HL-60 (cell line): Measurements from ENCODE around the gene SPON1.
A peak's percentile ranks its signal among the peaks of the same experiment; 100 is the strongest.

Source experiments
- DNase-seq, 2 experiments: peaks; one replicate each; pipeline ENCODE4 v3.0.0-alpha.2; 2010 to 2020; ENCODE audit warnings: low read depth in 1 of 2, low spot score in 1 of 2
- H3K27ac ChIP-seq: fragments of 250-450 bp; sonication (Bioruptor Pico); replicated peaks from 2 replicates; pipeline ENCODE4 v1.5.1; 2020; ENCODE audit warnings: mild to moderate bottlenecking, moderate library complexity
- H3K27me3 ChIP-seq: fragments of 250-450 bp; sonication (Bioruptor Pico); 2 replicates; pipeline ENCODE4 v1.5.1; 2021; ENCODE audit warnings: mild to moderate bottlenecking, moderate library complexity; ENCODE audit not compliant: insufficient read depth, poor library complexity, severe bottlenecking
- H3K4me3 ChIP-seq: replicated peaks from 2 replicates; pipeline ENCODE4 v1.5.1; 2011; ENCODE audit warnings: mild to moderate bottlenecking, control low read depth, low read length; ENCODE audit not compliant: insufficient read depth
- GABPA ChIP-seq: IDR thresholded peaks from 2 replicates; pipeline ENCODE4 v1.6.1; 2012; ENCODE audit warnings: low read depth
- POLR2AphosphoS5 ChIP-seq: IDR thresholded peaks from 2 replicates; pipeline ENCODE4 v1.6.1; 2012; ENCODE audit warnings: low read depth
- SPI1 ChIP-seq: IDR thresholded peaks from 2 replicates; pipeline ENCODE4 v1.6.1; 2012; ENCODE audit warnings: low read depth, mild to moderate bottlenecking, borderline replicate concordance
- TF ChIP-seq, protein P1 (sequence below): IDR thresholded peaks from one replicate; pipeline ENCODE4 v1.5.1; 2011; ENCODE audit warnings: low read length, control low read depth, inconsistent platforms; ENCODE audit not compliant: insufficient read depth
- TF ChIP-seq, protein P2 (sequence below): IDR thresholded peaks from 2 replicates; pipeline ENCODE4 v1.6.1; 2012; ENCODE audit warnings: low read depth; ENCODE audit not compliant: insufficient replicate concordance

Gene SPON1

DNA sequence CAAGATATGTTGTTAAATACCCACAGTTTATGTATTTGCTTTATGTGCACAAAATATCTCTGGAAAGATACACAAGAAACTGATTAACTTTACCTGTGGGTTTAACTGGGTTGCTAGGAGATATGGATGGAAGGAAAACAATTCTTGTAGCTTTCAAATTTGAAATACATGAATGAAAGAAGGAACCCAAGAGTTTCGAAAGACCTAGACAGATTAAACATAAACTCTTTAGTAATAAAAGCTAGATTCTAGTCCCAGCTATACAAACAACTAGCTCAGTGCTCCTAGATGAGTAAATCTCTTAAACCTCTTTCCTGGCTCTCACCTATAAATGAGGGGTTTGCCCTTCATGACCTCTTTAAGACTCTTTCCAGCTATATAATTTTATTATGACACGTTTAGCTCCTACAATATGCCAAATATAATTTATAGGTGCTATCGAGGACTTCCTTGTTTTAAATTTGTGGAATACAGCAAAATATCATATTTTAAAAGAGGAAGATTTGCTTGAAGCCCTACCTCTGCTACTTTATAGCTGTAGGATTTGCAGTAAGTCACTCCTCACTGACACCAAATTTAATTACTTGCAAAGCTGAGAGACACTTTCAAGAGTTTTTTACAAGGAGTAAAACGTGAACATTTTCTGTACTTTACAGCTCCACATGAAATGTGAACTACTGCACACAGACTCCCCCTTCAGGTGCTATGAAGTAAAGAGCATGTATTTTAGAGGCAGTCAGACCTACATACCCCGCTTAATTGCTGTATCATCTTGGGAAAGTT lies 345.8 kb downstream of the SPON1 start:
- peaks cover 6% of the 10 kb centered on the region for H3K27me3 ChIP-seq
- no peak overlapping the region for H3K4me3 ChIP-seq
- TF ChIP-seq, protein P1, sequence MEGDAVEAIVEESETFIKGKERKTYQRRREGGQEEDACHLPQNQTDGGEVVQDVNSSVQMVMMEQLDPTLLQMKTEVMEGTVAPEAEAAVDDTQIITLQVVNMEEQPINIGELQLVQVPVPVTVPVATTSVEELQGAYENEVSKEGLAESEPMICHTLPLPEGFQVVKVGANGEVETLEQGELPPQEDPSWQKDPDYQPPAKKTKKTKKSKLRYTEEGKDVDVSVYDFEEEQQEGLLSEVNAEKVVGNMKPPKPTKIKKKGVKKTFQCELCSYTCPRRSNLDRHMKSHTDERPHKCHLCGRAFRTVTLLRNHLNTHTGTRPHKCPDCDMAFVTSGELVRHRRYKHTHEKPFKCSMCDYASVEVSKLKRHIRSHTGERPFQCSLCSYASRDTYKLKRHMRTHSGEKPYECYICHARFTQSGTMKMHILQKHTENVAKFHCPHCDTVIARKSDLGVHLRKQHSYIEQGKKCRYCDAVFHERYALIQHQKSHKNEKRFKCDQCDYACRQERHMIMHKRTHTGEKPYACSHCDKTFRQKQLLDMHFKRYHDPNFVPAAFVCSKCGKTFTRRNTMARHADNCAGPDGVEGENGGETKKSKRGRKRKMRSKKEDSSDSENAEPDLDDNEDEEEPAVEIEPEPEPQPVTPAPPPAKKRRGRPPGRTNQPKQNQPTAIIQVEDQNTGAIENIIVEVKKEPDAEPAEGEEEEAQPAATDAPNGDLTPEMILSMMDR: peak; percentile 43
- no peak for TF ChIP-seq GABPA
- no peak overlapping the region for H3K27ac ChIP-seq
- DNase-seq: peak in 1 of 2 experiments; percentile 0

DNA sequence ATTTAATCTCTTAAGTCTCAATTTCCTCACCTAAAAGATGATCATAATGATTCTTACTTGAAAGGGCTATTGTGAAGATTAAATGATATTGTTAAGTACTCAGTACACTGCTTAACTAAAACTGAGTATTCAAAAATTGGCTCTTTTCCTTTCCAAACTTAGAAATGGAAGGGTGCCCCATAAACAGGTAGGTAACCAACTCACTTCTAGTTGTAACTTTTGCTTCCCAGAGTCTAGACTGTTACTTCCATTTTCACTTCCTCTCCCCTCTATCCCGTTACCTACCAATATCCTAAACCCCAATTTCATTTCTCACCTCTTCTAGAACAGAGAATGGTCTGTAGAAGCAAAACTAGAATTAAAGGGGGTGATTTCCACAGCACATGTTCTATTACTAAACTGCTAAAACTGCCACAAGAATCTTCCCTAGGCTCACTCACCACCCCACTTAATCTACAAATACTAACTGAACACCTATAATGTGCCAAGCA lies 346.4 kb downstream of the SPON1 start:
- peaks cover 6% of the 10 kb centered on the region for H3K27me3 ChIP-seq
- no peak for DNase-seq
- no peak overlapping the region for H3K27ac ChIP-seq
- TF ChIP-seq, protein P2, sequence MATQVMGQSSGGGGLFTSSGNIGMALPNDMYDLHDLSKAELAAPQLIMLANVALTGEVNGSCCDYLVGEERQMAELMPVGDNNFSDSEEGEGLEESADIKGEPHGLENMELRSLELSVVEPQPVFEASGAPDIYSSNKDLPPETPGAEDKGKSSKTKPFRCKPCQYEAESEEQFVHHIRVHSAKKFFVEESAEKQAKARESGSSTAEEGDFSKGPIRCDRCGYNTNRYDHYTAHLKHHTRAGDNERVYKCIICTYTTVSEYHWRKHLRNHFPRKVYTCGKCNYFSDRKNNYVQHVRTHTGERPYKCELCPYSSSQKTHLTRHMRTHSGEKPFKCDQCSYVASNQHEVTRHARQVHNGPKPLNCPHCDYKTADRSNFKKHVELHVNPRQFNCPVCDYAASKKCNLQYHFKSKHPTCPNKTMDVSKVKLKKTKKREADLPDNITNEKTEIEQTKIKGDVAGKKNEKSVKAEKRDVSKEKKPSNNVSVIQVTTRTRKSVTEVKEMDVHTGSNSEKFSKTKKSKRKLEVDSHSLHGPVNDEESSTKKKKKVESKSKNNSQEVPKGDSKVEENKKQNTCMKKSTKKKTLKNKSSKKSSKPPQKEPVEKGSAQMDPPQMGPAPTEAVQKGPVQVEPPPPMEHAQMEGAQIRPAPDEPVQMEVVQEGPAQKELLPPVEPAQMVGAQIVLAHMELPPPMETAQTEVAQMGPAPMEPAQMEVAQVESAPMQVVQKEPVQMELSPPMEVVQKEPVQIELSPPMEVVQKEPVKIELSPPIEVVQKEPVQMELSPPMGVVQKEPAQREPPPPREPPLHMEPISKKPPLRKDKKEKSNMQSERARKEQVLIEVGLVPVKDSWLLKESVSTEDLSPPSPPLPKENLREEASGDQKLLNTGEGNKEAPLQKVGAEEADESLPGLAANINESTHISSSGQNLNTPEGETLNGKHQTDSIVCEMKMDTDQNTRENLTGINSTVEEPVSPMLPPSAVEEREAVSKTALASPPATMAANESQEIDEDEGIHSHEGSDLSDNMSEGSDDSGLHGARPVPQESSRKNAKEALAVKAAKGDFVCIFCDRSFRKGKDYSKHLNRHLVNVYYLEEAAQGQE: no peak
- TF ChIP-seq, protein P1: no peak
- TF ChIP-seq GABPA (no peak), POLR2AphosphoS5 (no peak)
- no peak overlapping the region for H3K4me3 ChIP-seq

DNA sequence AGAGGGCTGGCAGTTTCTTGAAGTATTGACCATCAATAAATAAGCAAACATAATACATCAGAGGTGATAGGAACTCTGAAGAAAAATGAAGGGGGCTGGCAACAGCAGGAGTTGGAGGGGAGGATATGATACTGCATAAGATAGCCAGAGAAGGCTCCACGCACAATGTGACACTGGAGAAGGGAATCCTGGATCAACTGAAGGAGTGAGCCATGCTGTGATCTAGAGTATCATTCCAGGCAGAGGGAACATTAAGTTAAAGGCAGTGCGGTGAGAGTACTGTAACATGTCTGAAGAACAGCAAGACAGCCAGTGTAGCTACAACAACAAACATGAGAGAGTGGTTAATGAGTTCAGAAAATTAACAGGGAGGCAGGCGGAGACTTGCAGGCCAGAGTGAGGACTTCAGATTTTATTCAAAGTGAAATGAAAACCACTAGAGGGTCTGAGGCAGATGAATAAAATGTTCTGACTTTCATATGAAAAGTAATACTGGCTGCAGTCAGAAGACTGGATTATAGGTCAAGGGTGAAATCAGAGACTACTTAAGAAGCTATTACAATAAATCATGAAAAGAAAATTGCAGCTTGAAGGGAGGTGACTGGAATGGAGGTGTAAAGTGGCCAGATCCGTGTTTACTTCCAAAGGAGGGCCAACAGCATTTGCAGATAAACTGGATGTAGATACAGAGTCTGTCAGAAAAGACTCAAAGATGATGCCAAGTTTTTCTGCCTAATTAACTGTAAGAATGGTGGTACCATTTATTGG lies 347.1 kb downstream of the SPON1 start:
- no peak for DNase-seq
- TF ChIP-seq, protein P2: no peak
- TF ChIP-seq, protein P1: no peak
- TF ChIP-seq POLR2AphosphoS5: no peak
- no peak for TF ChIP-seq SPI1
- no peak for TF ChIP-seq GABPA
- H3K27me3 ChIP-seq: peaks cover 6% of the 10 kb centered on the region
- H3K4me3 ChIP-seq: no peak overlapping the region
- H3K27ac ChIP-seq: no peak overlapping the region
